Natural killer cell (primary cell): Measurements from ENCODE around the gene MAP2K3. TPM values are rescaled to one million over a fixed set of nuclear protein-coding genes. Genes with fewer than 3 reads are reported as not detected.
A peak's percentile ranks its signal among the peaks of the same experiment; 100 is the strongest.

Experiments
- ATAC-seq, 3 donors: fragments of 150-1000 bp in 2 of 3; fragments of 200-7000 bp in 1 of 3; cut with Tn5 transposase; 1 replicate in 1 of 3; 2 replicates in 2 of 3; pipeline ENCODE4 v1.10.0; 2021; ENCODE audit warnings: mild to moderate bottlenecking in 2 of 3, moderate library complexity in 2 of 3
- DNase-seq, 2 donors: peaks; one replicate each; pipeline versions ENCODE4 v3.0.0 to v3.0.0-alpha.2; 2013 to 2021; ENCODE audit warnings: mixed read lengths in 1 of 2
- H3K27ac ChIP-seq: one replicate; pipeline ENCODE4 v1.5.1; 2013; ENCODE audit warnings: mild to moderate bottlenecking, low read length
- H3K27me3 ChIP-seq: one replicate; pipeline ENCODE4 v1.6.1; 2013; ENCODE audit warnings: low read length; ENCODE audit not compliant: control insufficient read depth, insufficient read depth
- H3K36me3 ChIP-seq: one replicate; pipeline ENCODE4 v1.6.1; 2013; ENCODE audit warnings: low read length; ENCODE audit not compliant: control insufficient read depth, insufficient read depth
- H3K4me1 ChIP-seq: one replicate; pipeline ENCODE4 v1.6.1; 2013; ENCODE audit warnings: low read length; ENCODE audit not compliant: control insufficient read depth, insufficient read depth
- H3K4me3 ChIP-seq: one replicate; pipeline ENCODE4 v1.5.1; 2013; ENCODE audit warnings: low read length
- H3K9me3 ChIP-seq: one replicate; pipeline ENCODE4 v1.6.1; 2013; ENCODE audit warnings: low read length; ENCODE audit not compliant: control insufficient read depth, insufficient read depth
- H3K27ac Mint-ChIP-seq, 2 donors: one replicate each; pipeline ENCODE4 v1.8.0; 2022; ENCODE audit warnings: mild to moderate bottlenecking in 2 of 2, mixed read lengths in 2 of 2, moderate library complexity in 1 of 2
- H3K27me3 Mint-ChIP-seq, 2 donors: one replicate each; pipeline ENCODE4 v1.8.0; 2022; ENCODE audit warnings: low read depth in 2 of 2, mixed read lengths in 2 of 2
- H3K36me3 Mint-ChIP-seq: one replicate; pipeline ENCODE4 v1.8.0; 2022; ENCODE audit warnings: mixed read lengths
- H3K4me1 Mint-ChIP-seq, 2 donors: one replicate each; pipeline ENCODE4 v1.8.0; 2022; ENCODE audit warnings: mixed read lengths in 2 of 2
- H3K4me3 Mint-ChIP-seq: one replicate; pipeline ENCODE4 v1.8.0; 2022; ENCODE audit warnings: mild to moderate bottlenecking, moderate library complexity, mixed read lengths
- H3K9me3 Mint-ChIP-seq, 2 donors: one replicate each; pipeline ENCODE4 v1.8.0; 2022; ENCODE audit warnings: mixed read lengths in 2 of 2
- WGBS: methylation state at CpG from one replicate; pipeline ENCODE4 v1.1.7; 2013; ENCODE audit warnings: missing lambda C conversion rate; ENCODE audit not compliant: insufficient coverage; 5-methylcytosine and 5-hydroxymethylcytosine counted together
- intact Hi-C: fragments of 100-400 bp; cut with micrococcal nuclease; formaldehyde crosslinking; loops from one replicate; pipeline ENCODE4 v1.14.2; 2022
- total RNA-seq, 4 donors: library from RNA; stranded (reverse); fragments of 120-200 nt in 1 of 4; gene quantifications; one replicate each; pipeline versions ENCODE4 v1.2.3 to v1.2.4, GENCODE V29; 2013 to 2022
- TF ChIP-seq, protein P1 (sequence below): fragments of 200-600 bp; IDR thresholded peaks from one replicate; pipeline ENCODE4 v1.8.0; 2022; ENCODE audit warnings: antibody characterized with exemption

MAP2K3 gene
- total RNA-seq, 3 donors from 2014 or later (not counting 1 experiment from before 2014, with no cell fraction given), result 139 to 165 (median 162) TPM

- peaks cover 61 to 62% of the 10 kb centered on the region in 2 donors for H3K4me1 Mint-ChIP-seq
- Histone ChIP-seq H3K36me3 (peaks cover 13% of the 10 kb centered on the region), H3K9me3 (peaks cover 6% of the 10 kb centered on the region), H3K4me3 (no peak overlapping the region), H3K27me3 (no peaks in the 10 kb centered on the region), H3K27ac (no peak overlapping the region), H3K4me1 (peaks cover 81% of the 10 kb centered on the region)
- intact Hi-C loops, result no loop called here
- peaks cover 0 to 2% of the 10 kb centered on the region in 2 donors for H3K9me3 Mint-ChIP-seq
- H3K27ac Mint-ChIP-seq, result peak overlapping the region; percentile 96 to 99
- TF ChIP-seq, protein P1, sequence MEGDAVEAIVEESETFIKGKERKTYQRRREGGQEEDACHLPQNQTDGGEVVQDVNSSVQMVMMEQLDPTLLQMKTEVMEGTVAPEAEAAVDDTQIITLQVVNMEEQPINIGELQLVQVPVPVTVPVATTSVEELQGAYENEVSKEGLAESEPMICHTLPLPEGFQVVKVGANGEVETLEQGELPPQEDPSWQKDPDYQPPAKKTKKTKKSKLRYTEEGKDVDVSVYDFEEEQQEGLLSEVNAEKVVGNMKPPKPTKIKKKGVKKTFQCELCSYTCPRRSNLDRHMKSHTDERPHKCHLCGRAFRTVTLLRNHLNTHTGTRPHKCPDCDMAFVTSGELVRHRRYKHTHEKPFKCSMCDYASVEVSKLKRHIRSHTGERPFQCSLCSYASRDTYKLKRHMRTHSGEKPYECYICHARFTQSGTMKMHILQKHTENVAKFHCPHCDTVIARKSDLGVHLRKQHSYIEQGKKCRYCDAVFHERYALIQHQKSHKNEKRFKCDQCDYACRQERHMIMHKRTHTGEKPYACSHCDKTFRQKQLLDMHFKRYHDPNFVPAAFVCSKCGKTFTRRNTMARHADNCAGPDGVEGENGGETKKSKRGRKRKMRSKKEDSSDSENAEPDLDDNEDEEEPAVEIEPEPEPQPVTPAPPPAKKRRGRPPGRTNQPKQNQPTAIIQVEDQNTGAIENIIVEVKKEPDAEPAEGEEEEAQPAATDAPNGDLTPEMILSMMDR, result no peak
- WGBS, result 61% methylated on average over 12 of the region's 12 CpGs
- no peaks in the 10 kb centered on the region for H3K27me3 Mint-ChIP-seq
- no peak overlapping the region for H3K4me3 Mint-ChIP-seq
- no peaks in the 10 kb centered on the region for H3K36me3 Mint-ChIP-seq
- ATAC-seq (no peak), DNase-seq (no peak)
Measured at GRCh38 chr17:21291862-21292261, 7.4 kb downstream of the MAP2K3 start.

DNA sequence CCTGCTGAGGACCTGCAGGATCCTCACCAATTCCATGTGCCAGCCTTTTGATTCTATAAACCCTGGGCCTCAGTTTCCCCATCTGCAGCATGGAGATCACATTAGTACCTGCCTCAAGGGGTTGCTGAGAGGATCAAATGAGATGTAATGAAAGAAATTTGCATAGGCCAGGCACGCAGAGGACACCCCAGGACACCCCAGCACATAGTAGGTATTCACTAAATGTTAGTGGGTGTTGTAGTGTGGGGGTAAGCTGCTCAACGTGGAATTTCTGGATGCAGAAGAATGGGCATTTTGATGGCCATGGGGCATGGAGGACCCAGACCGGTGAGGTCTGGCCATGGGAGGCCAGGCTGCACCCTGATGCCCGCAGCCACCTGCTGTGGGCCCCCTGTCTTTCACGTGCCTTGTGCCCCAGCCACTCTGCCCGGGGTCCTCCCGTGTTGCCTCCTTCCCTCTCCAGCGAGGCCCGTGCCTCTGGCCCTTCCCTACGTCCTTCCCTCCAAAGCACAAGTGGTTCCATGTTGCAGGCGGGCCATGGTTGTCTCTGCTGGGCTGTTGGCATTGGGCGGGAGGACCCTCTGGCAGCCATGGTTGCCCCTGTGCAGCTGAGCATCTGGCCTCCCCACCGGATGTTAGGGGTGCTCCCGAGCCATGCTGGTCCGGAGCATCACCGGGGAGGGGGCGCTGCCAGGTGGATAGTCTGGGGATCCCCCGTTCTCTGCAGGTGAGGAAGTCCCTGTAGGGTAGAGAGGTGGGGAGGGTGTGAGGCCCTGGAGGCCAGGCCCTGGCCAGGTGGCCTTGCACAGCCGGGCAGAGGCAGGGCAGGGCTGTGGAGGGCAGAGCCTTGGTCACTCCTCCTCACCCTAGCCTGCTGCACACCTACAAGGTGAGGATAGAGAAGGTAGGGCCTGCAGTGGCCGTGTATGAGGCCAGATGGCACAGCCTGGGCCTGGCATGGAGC, 8.6 kb downstream of the MAP2K3 start:
- Histone ChIP-seq H3K27ac (no peak overlapping the region), H3K27me3 (no peaks in the 10 kb centered on the region), H3K36me3 (peaks cover 13% of the 10 kb centered on the region), H3K9me3 (peaks cover 8% of the 10 kb centered on the region), H3K4me3 (no peak overlapping the region), H3K4me1 (peaks cover 81% of the 10 kb centered on the region)
- WGBS, result 78% methylated on average over 20 of the region's 20 CpGs
- DNase-seq (no peak), ATAC-seq (no peak)
- Mint-ChIP-seq H3K27ac (peak overlapping the region; percentile 6 to 26), H3K4me1 (peaks cover 53 to 56% of the 10 kb centered on the region in 2 donors), H3K27me3 (no peaks in the 10 kb centered on the region), H3K9me3 (peaks cover 0 to 2% of the 10 kb centered on the region in 2 donors), H3K36me3 (no peaks in the 10 kb centered on the region), H3K4me3 (no peak overlapping the region)
- intact Hi-C loops, result no loop called here
- TF ChIP-seq, protein P1, result no peak

DNA sequence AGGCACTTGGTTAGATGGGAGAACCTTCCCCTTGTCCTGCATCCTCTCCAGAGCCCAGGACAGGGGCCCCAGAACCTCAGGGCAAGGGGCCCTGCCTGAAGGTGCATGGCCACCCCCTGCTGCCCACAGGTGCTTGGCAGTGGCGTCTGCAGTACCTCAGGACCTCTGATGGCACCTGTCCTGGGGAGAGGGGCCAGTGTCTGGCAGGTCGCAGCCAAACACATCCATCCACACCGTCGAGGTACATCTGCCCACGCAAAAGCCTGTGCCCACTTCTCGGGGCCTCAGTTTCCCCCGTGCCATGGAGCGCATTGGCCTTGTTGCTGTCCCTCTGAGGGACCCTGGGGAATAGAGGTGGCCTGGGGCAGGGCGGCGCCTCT, 9.3 kb downstream of the MAP2K3 start:
- peaks cover 18% of the 10 kb centered on the region for H3K36me3 ChIP-seq
- TF ChIP-seq, protein P1, result no peak
- H3K4me3 ChIP-seq, result no peak overlapping the region
- DNase-seq (no peak), ATAC-seq (no peak)
- Mint-ChIP-seq H3K36me3 (no peaks in the 10 kb centered on the region), H3K27me3 (no peaks in the 10 kb centered on the region), H3K27ac (peak overlapping the region; percentile 83 to 88), H3K9me3 (peaks cover 0 to 2% of the 10 kb centered on the region in 2 donors), H3K4me1 (peaks cover 46 to 54% of the 10 kb centered on the region in 2 donors), H3K4me3 (no peak overlapping the region)
- peaks cover 76% of the 10 kb centered on the region for H3K4me1 ChIP-seq
- 66% methylated on average over 10 of the region's 10 CpGs for WGBS
- H3K27ac ChIP-seq, result no peak overlapping the region
- peaks cover 15% of the 10 kb centered on the region for H3K9me3 ChIP-seq
- H3K27me3 ChIP-seq, result no peaks in the 10 kb centered on the region
- intact Hi-C loops, result no loop called here
